GM12878 (cell line): ENCODE data around the gene SLC9C2. TPM values are rescaled to one million over a fixed set of nuclear protein-coding genes. Genes with fewer than 3 reads are reported as not detected.

Experiments
- ATAC-seq: fragments of 200-7000 bp; cut with Tn5 transposase; 3 replicates; pipeline ENCODE4 v1.9.1; 2020; ENCODE audit warnings: mild to moderate bottlenecking, moderate library complexity
- Bru-seq: library from RNA; stranded (reverse); fragments of 400-500 nt; gene quantifications from one replicate; lab custom pipeline; 2021; lab: Mats Ljungman, UMichigan
- BruChase-seq, 2 experiments: library from RNA; stranded (reverse); fragments of 400-500 nt; gene quantifications; one replicate each; lab custom pipeline; 2021; lab: Mats Ljungman, UMichigan
- BruUV-seq: library from RNA; stranded (reverse); fragments of 400-500 nt; replicated peaks from 2 replicates; lab custom pipeline; 2021; lab: Mats Ljungman, UMichigan
- CTCF ChIA-PET: fragments of 300-600 bp; sonication (Branson Sonifier 250); formaldehyde crosslinking; extraction: SDS; loops from one replicate; lab custom pipeline; 2021; ENCODE audit warnings: inconsistent platforms; lab: Yijun Ruan, JAX
- POLR2A ChIA-PET: fragments of 350-600 bp; formaldehyde crosslinking; extraction: SDS; loops from one replicate; lab custom pipeline; 2021; ENCODE audit warnings: inconsistent platforms; lab: Charles Lee
- RAD21 ChIA-PET: fragments of 300-600 bp; sonication (Branson Sonifier 250); formaldehyde crosslinking; loops from one replicate; lab custom pipeline; 2023; ENCODE audit warnings: antibody characterized with exemption; ENCODE audit not compliant: unreplicated experiment; lab: Charles Lee
- SMC1A ChIA-PET: fragments of 300-600 bp; sonication (Branson Sonifier 250); formaldehyde crosslinking; loops from one replicate; lab custom pipeline; 2023; ENCODE audit not compliant: unreplicated experiment, uncharacterized antibody; lab: Charles Lee
- DNase-seq: peaks from one replicate; pipeline ENCODE4 v3.0.0-alpha.2; 2011; ENCODE audit warnings: low read depth, low spot score
- FAIRE-seq: peaks from 3 replicates; lab custom pipeline; 2011; peaks lifted over from hg19 to GRCh38; lab: Jason Lieb, UNC
- H2AFZ ChIP-seq: 2 replicates; pipeline ENCODE4 v1.6.0; 2011; ENCODE audit warnings: low read depth, low read length, control low read depth; ENCODE audit not compliant: control insufficient read depth
- H3K27ac ChIP-seq: 2 replicates; pipeline ENCODE4 v1.5.1; 2011; ENCODE audit warnings: control low read depth; ENCODE audit not compliant: control insufficient read depth, insufficient read depth
- H3K27me3 ChIP-seq, 2 experiments: replicated peaks in 1 of 2; 2 replicates each; pipeline versions ENCODE4 v1.6.0 to v1.6.1; 2011; ENCODE audit warnings: low read length in 1 of 2; ENCODE audit not compliant: control insufficient read depth in 2 of 2, insufficient read depth in 2 of 2
- H3K36me3 ChIP-seq, 2 experiments: 2 replicates each; pipeline ENCODE4 v1.5.1; 2011; ENCODE audit warnings: low read length in 1 of 2; ENCODE audit not compliant: control insufficient read depth in 2 of 2, insufficient read depth in 2 of 2
- H3K4me1 ChIP-seq: 2 replicates; pipeline ENCODE4 v1.6.1; 2011; ENCODE audit warnings: mild to moderate bottlenecking, low read length, moderate library complexity, mixed read lengths; ENCODE audit not compliant: control insufficient read depth, insufficient read depth
- H3K4me2 ChIP-seq: 2 replicates; pipeline ENCODE4 v1.6.0; 2011; ENCODE audit warnings: control low read depth; ENCODE audit not compliant: control insufficient read depth, insufficient read depth
- H3K4me3 ChIP-seq: fragments of 200-600 bp; sonication (generic); 2 replicates; pipeline ENCODE4 v1.5.1; 2016
- H3K79me2 ChIP-seq: 2 replicates; pipeline ENCODE4 v1.6.0; 2011; ENCODE audit warnings: low read length; ENCODE audit not compliant: control insufficient read depth, insufficient read depth
- H3K9ac ChIP-seq: 2 replicates; pipeline ENCODE4 v1.8.0; 2011; ENCODE audit warnings: low read length, control low read depth, mixed read lengths; ENCODE audit not compliant: control insufficient read depth, insufficient read depth
- H3K9me3 ChIP-seq: replicated peaks from 3 replicates; pipeline ENCODE4 v1.5.1; 2011; ENCODE audit warnings: mild to moderate bottlenecking, low read length; ENCODE audit not compliant: control insufficient read depth, insufficient read depth
- H4K20me1 ChIP-seq: 2 replicates; pipeline ENCODE4 v1.6.0; 2011; ENCODE audit not compliant: control insufficient read depth, insufficient read depth
- PML ChIP-seq: IDR thresholded peaks from 2 replicates; pipeline ENCODE4 v1.6.1; 2012; ENCODE audit warnings: low read length, inconsistent platforms
- WGBS: methylation state at CpG from one replicate; pipeline ENCODE4 v1.1.6; 2016; ENCODE audit warnings: low lambda C conversion rate; ENCODE audit not compliant: insufficient replicate concordance, insufficient coverage; ENCODE audit errors: missing lambda C conversion rate; 5-methylcytosine and 5-hydroxymethylcytosine counted together
- in situ Hi-C: fragments of 300-500 bp; cut with MboI; formaldehyde crosslinking; loops from 9 replicates; pipeline ENCODE4 v1.14.3; 2018; ENCODE audit warnings: mixed read lengths
- intact Hi-C: fragments of 100-400 bp; cut with micrococcal nuclease; formaldehyde crosslinking; loops from one replicate; pipeline ENCODE4 v1.14.2; 2022; ENCODE audit not compliant: unreplicated experiment
- long read RNA-seq, 2 experiments: library from polyadenylated mRNA; unstranded; transcript quantifications; one replicate each; pipeline ENCODE4 v2.0.0, GENCODE V29; 2019 to 2020
- polyA minus RNA-seq, 3 experiments: library from RNA; depleted of rRNA, polyadenylated mRNA; stranded (reverse); fragments of >200 nt; gene quantifications; 2 replicates each; pipeline ENCODE4 v1.2.3, GENCODE V29; 2011
- polyA plus RNA-seq, 11 experiments: library from polyadenylated mRNA; depleted of rRNA in 4 of 11; unstranded in 6 of 11; stranded (reverse) in 5 of 11; fragments of >200 nt; fragmentation: Nextera tagmentation in 4 of 11; fragmentation: Illumina TruSeq in 1 of 11; extraction: Ambion mirVana in 4 of 11; extraction: Trizol in 1 of 11; gene quantifications; 1 replicate in 1 of 11; 2 replicates in 10 of 11; pipeline versions ENCODE4 v1.2.1 to v1.2.3, GENCODE V29; 2011 to 2016; ENCODE audit warnings: inconsistent platforms in 2 of 11, missing spikeins in 2 of 11, low read depth in 1 of 11
- total RNA-seq, 4 experiments: library from RNA; depleted of rRNA in 3 of 4; stranded (reverse); fragments of >200 nt in 3 of 4; fragmentation: Illumina TruSeq in 1 of 4; extraction: Trizol in 1 of 4; gene quantifications; 2 replicates each; pipeline versions ENCODE4 v1.2.1 to v1.2.3, GENCODE V29; 2013 to 2021

SLC9C2 gene, protein sequence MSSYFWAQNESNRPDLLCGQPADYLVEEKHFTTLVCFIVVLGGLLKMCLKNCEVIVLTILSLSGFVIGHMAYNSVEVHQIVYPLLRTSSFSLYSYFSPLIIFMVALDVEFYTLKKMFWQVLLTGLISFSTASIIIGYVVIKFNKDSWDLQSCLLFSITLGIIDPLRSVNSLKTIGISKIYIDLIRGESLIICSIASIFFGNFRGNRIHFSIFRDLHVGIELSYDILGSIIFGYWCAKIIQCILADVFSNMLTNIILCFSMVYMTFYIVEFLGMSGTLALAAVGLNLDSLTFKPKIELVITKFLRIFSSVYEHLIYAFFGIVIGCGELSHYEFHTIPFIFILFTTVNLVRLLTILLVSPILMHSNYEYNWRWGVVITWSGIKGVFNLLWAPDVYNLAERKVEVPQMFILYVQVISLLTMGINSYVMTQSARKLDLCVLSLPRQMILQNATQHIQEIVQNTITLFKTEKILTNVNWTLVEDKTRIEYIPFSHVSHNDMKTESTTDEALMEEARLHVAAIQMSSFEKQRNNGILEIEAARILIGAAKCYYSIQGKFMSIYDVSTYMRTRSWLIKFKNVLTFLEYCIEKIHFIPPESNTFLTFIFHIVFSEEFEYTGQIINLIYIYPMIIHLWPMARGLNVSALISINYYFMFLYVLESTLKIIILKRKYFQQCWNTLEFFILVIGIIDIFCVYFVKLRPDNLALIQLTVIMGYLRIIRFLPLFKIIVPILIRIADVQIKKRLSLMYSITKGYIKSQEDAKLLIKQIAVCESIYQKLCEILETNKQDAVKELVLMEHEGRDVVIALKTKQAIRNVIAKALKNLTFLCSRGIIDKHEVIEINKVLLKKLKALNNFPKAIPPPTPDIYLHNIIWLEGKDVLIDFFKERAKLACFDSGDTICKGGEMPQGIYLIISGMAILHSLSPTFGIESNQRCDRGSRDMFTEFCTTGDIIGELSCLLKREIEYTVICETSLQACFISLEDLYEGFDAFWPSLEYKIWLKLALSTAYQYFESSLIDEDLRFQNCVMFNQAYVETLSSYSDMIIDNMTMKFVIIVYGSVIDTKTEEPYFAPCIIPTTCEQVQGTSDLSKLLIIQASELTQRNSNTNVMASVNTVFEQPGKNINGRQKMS
- total RNA-seq (2013; cell fraction: nucleolus; rRNA removed): 0.83 TPM in 1 of 2 replicates, not detected in the other
- total RNA-seq (2014; rRNA removed) (not detected in 2 replicates), total RNA-seq (2014; rRNA removed; fragmentation: Illumina TruSeq; extraction: Trizol) (not detected in 2 replicates), total RNA-seq (2021) (not detected in 2 replicates), polyA plus RNA-seq (2011; rRNA removed) (not detected in 2 replicates), polyA plus RNA-seq (2014; fragmentation: Illumina TruSeq; extraction: Trizol) (not detected in 2 replicates), polyA plus RNA-seq (2014; fragmentation: Nextera tagmentation; extraction: Ambion mirVana) (not detected), polyA plus RNA-seq (2014; rRNA removed) (not detected in 2 replicates), polyA plus RNA-seq (2016; fragmentation: Nextera tagmentation; extraction: Ambion mirVana) (not detected), polyA minus RNA-seq (2011; rRNA and poly(A)+ RNA removed) (not detected in 2 replicates), Bru-seq, nascent RNA (percentile 3 among the genes with signal in this experiment), BruChase-seq, experiment 1, labeled RNA remaining after a 6-hour chase (percentile 5 among the genes with signal in this experiment), BruChase-seq, experiment 2, labeled RNA remaining after a 2-hour chase (percentile 6 among the genes with signal in this experiment)
- polyA plus RNA-seq (2011; ENCODE audit: low read depth): not detected
- not detected in 2 replicates for polyA plus RNA-seq (2011; cell fraction: cytosol; rRNA removed)
- polyA plus RNA-seq (2011; cell fraction: nucleus; rRNA removed): not detected in 2 replicates
- not detected in 2 replicates for polyA plus RNA-seq (2012)
- not detected in 2 replicates for polyA minus RNA-seq (2011; cell fraction: cytosol; rRNA and poly(A)+ RNA removed)
- polyA minus RNA-seq (2011; cell fraction: nucleus; rRNA and poly(A)+ RNA removed): not detected in 2 replicates
- long read RNA-seq, experiment 1: 0 reads
- long read RNA-seq, experiment 2, partial matches to known transcripts: 0 of 1 reads
- long read RNA-seq, experiment 2, other reads (novel, unspliced or antisense): 1 of 1 reads

DNA sequence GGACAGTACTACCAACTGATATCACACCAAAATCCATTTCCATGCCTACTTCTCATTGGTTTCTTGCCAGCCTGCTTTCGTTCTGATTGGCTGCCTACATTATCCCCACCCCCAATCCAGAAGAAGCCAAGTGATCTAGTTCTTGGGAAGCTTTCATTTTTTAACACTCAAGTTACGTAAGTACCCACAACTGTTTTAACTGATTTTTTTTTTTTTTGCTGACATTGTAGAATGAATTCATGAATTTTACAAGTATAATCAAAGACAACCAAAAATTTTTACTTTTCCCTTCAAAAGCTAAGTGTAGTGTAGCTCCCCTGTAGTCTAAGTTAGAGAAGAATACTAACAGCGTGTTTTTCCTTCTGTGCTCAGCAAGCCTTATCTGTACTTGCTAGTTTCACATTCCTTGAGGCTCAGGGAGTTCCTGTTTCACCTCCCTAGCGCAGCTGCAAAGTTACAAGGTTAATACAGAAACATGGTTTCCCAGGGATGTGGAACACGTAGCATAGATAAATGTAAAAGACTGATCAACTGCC lies at the start of gene SLC9C2:
SLC9C2 (minus strand) TSS at position 17 of the 536 bp plus-strand sequence. CDS start 1,296 bp downstream, outside the sequence.
- H3K9ac ChIP-seq: no peak within 1 kb of the TSS
- SMC1A ChIA-PET: interaction anchor here (1.3 kb wide), 1 partner anchor 9 kb away, joined by 3 read pairs; no protein-coding TSS in a partner anchor
- POLR2A ChIA-PET: interaction anchor here (0.6 kb wide), 1 partner anchor 618 kb away, joined by 3 read pairs; no protein-coding TSS in a partner anchor
- peak; percentile 54 for FAIRE-seq
- TF ChIP-seq PML: no peak
- RAD21 ChIA-PET: no interaction called here
- no peaks in the 10 kb centered on the region; the same call in 2 of the 3 replicates for H3K9me3 ChIP-seq
- ATAC-seq: no peak
- peak within 1 kb of the TSS; percentile 54; the same call in 1 of the 2 replicates for H3K4me2 ChIP-seq
- H3K36me3 ChIP-seq: no peaks in the 10 kb centered on the region
- CTCF ChIA-PET: interaction anchor here (0.6 kb wide), 1 partner anchor 62 kb away, joined by 4 read pairs; no protein-coding TSS in a partner anchor
- intact Hi-C loops: no loop called here
- DNase-seq: no peak
- H3K4me1 ChIP-seq: peaks cover 7% of the 10 kb centered on the region; the same call in 1 of the 2 replicates
- no peak within 1 kb of the TSS for H3K27ac ChIP-seq
- no peaks in the 10 kb centered on the region for H3K27me3 ChIP-seq
- H4K20me1 ChIP-seq: no peaks in the 10 kb centered on the region
- in situ Hi-C loops: no loop called here
- H3K79me2 ChIP-seq: no peaks in the 10 kb centered on the region
- H3K4me3 ChIP-seq: no peak within 1 kb of the TSS
- no TSS peak for BruUV-seq
- WGBS: 52% methylated on average over 5 of the region's 5 CpGs
- no peak within 1 kb of the TSS for H2AFZ ChIP-seq
